IMR-90 (cell line): ENCODE data around the gene RECK. TPM values are rescaled to one million over a fixed set of nuclear protein-coding genes. Genes with fewer than 3 reads are reported as not detected.

Experiments
- ATAC-seq: fragments of 200-7000 bp; cut with Tn5 transposase; 2 replicates; pipeline ENCODE4 v1.9.1; 2020; ENCODE audit warnings: low read depth, mild to moderate bottlenecking, moderate library complexity
- BruUV-seq: library from RNA; stranded (reverse); fragments of 400-500 nt; replicated peaks from 2 replicates; lab custom pipeline; 2021; lab: Mats Ljungman, UMichigan
- CTCF ChIA-PET: fragments of 300-600 bp; formaldehyde crosslinking; extraction: SDS; loops from one replicate; lab custom pipeline; 2021; ENCODE audit warnings: antibody characterized with exemption; lab: Yijun Ruan, JAX
- POLR2A ChIA-PET: fragments of 300-600 bp; sonication (Branson Sonifier 250); formaldehyde crosslinking; loops from one replicate; lab custom pipeline; 2022; ENCODE audit warnings: antibody characterized with exemption; ENCODE audit not compliant: unreplicated experiment; lab: Charles Lee
- DNase-seq: peaks from one replicate; pipeline ENCODE4 v3.0.0; 2013
- H2AFZ ChIP-seq: replicated peaks from 2 replicates; pipeline ENCODE3; 2013; ENCODE audit warnings: low read length, mild to moderate bottlenecking; ENCODE audit not compliant: poor library complexity
- H2AK5ac ChIP-seq: 2 replicates; pipeline ENCODE4 v1.6.1; 2013; ENCODE audit warnings: low read depth, low read length, inconsistent platforms
- H2AK9ac ChIP-seq: replicated peaks from 2 replicates; pipeline ENCODE3; 2013; ENCODE audit warnings: mild to moderate bottlenecking, low read depth, low read length, moderate library complexity; ENCODE audit not compliant: poor library complexity
- H2BK120ac ChIP-seq: 2 replicates; pipeline ENCODE4 v1.6.1; 2013; ENCODE audit warnings: low read depth, low read length, inconsistent platforms
- H2BK15ac ChIP-seq: 3 replicates; pipeline ENCODE4 v1.6.1; 2013; ENCODE audit warnings: low read depth, low read length, inconsistent platforms
- H2BK20ac ChIP-seq: 2 replicates; pipeline ENCODE4 v1.6.1; 2013; ENCODE audit warnings: low read depth, mild to moderate bottlenecking, inconsistent platforms, low read length, moderate library complexity
- H2BK5ac ChIP-seq: 2 replicates; pipeline ENCODE4 v1.6.1; 2013; ENCODE audit warnings: mild to moderate bottlenecking, low read depth, low read length, inconsistent platforms; ENCODE audit not compliant: poor library complexity, severe bottlenecking
- H3K14ac ChIP-seq: replicated peaks from 2 replicates; pipeline ENCODE4 v1.6.1; 2013; ENCODE audit warnings: low read depth, low read length, inconsistent platforms
- H3K18ac ChIP-seq: 2 replicates; pipeline ENCODE4 v1.6.1; 2013; ENCODE audit warnings: low read depth, low read length, control low read depth
- H3K23ac ChIP-seq: 2 replicates; pipeline ENCODE4 v1.6.1; 2013; ENCODE audit warnings: low read depth, low read length, inconsistent platforms
- H3K27ac ChIP-seq: 2 replicates; pipeline ENCODE4 v1.5.1; 2013; ENCODE audit warnings: mild to moderate bottlenecking, control low read depth, low read length; ENCODE audit not compliant: insufficient read depth
- H3K27me3 ChIP-seq: 2 replicates; pipeline ENCODE4 v1.6.1; 2013; ENCODE audit warnings: low read length; ENCODE audit not compliant: control insufficient read depth, insufficient read depth
- H3K36me3 ChIP-seq: 2 replicates; pipeline ENCODE4 v1.6.1; 2013; ENCODE audit warnings: low read length, mixed read lengths; ENCODE audit not compliant: control insufficient read depth, insufficient read depth
- H3K4ac ChIP-seq: 2 replicates; pipeline ENCODE4 v1.6.1; 2013; ENCODE audit warnings: low read depth, low read length, inconsistent platforms
- H3K4me1 ChIP-seq: 2 replicates; pipeline ENCODE4 v1.6.1; 2013; ENCODE audit warnings: low read length, mixed read lengths; ENCODE audit not compliant: control insufficient read depth, insufficient read depth
- H3K4me2 ChIP-seq: 2 replicates; pipeline ENCODE4 v1.6.1; 2013; ENCODE audit warnings: low read depth, mild to moderate bottlenecking, control low read depth, low read length, moderate library complexity
- H3K4me3 ChIP-seq: 2 replicates; pipeline ENCODE4 v1.5.1; 2013; ENCODE audit warnings: low read depth, mild to moderate bottlenecking, control low read depth, low read length, moderate library complexity; ENCODE audit not compliant: insufficient read depth
- H3K56ac ChIP-seq: 2 replicates; pipeline ENCODE4 v1.6.1; 2013; ENCODE audit warnings: low read length, inconsistent platforms; ENCODE audit not compliant: insufficient read depth; ENCODE audit errors: extremely low read depth
- H3K79me1 ChIP-seq, 2 experiments: 2 replicates each; pipeline ENCODE4 v1.6.1; 2013; ENCODE audit warnings: low read length in 2 of 2, inconsistent platforms in 1 of 2, low read depth in 1 of 2
- H3K9ac ChIP-seq: 2 replicates; pipeline ENCODE4 v1.6.1; 2013; ENCODE audit warnings: low read depth, low read length, control low read depth
- H3K9me1 ChIP-seq: 2 replicates; pipeline ENCODE4 v1.6.1; 2013; ENCODE audit warnings: low read length, inconsistent platforms; ENCODE audit not compliant: insufficient read depth
- H3K9me3 ChIP-seq: 2 replicates; pipeline ENCODE4 v1.6.1; 2013; ENCODE audit warnings: low read length; ENCODE audit not compliant: control insufficient read depth, insufficient read depth
- H4K20me1 ChIP-seq: 2 replicates; pipeline ENCODE4 v1.6.1; 2013; ENCODE audit warnings: low read length, inconsistent platforms; ENCODE audit not compliant: insufficient read depth
- H4K5ac ChIP-seq: 2 replicates; pipeline ENCODE4 v1.6.1; 2013; ENCODE audit warnings: mild to moderate bottlenecking, low read depth, low read length, control low read depth
- H4K8ac ChIP-seq, 2 experiments: 2 replicates each; pipeline ENCODE4 v1.6.1; 2013; ENCODE audit warnings: low read depth in 2 of 2, low read length in 2 of 2, control low read depth in 1 of 2, inconsistent platforms in 1 of 2
- H4K91ac ChIP-seq: 2 replicates; pipeline ENCODE4 v1.6.1; 2013; ENCODE audit warnings: low read depth, low read length, inconsistent platforms; ENCODE audit not compliant: insufficient read depth
- BHLHE40 ChIP-seq: fragments of 150-350 bp; IDR thresholded peaks from 2 replicates; pipeline ENCODE4 v1.6.1; 2016; ENCODE audit warnings: mild to moderate bottlenecking, low read depth, low read length
- CEBPB ChIP-seq: IDR thresholded peaks from 2 replicates; pipeline ENCODE4 v1.6.1; 2012; ENCODE audit warnings: low read depth, low read length, improper control_type of control experiment
- CHD1 ChIP-seq: IDR thresholded peaks from 2 replicates; pipeline ENCODE4 v1.6.1; 2012; ENCODE audit warnings: low read depth, low read length, improper control_type of control experiment
- CTCF ChIP-seq: conservative IDR thresholded peaks from 2 replicates; pipeline ENCODE4 v1.5.1; 2012; ENCODE audit warnings: mild to moderate bottlenecking, low read depth, low read length, improper control_type of control experiment
- FOS ChIP-seq: fragments of 150-350 bp; IDR thresholded peaks from 2 replicates; pipeline ENCODE4 v1.6.1; 2016; ENCODE audit warnings: low read depth, low read length
- MAFK ChIP-seq: IDR thresholded peaks from 2 replicates; pipeline ENCODE4 v1.6.1; 2012; ENCODE audit warnings: low read depth, low read length, improper control_type of control experiment
- MAZ ChIP-seq: IDR thresholded peaks from 2 replicates; pipeline ENCODE4 v1.6.1; 2012; ENCODE audit warnings: low read depth, mild to moderate bottlenecking, low read length, improper control_type of control experiment, moderate library complexity, borderline replicate concordance
- MXI1 ChIP-seq: IDR thresholded peaks from 2 replicates; pipeline ENCODE4 v1.6.1; 2012; ENCODE audit warnings: low read depth, mild to moderate bottlenecking, low read length, moderate library complexity, borderline replicate concordance
- NFE2L2 ChIP-seq: fragments of 150-350 bp; IDR thresholded peaks from 2 replicates; pipeline ENCODE4 v1.6.1; 2016; ENCODE audit warnings: low read depth, mild to moderate bottlenecking, low read length
- POLR2A ChIP-seq: IDR thresholded peaks from 2 replicates; pipeline ENCODE4 v1.6.1; 2012; ENCODE audit warnings: mild to moderate bottlenecking, low read depth, low read length
- RAD21 ChIP-seq: IDR thresholded peaks from 2 replicates; pipeline ENCODE4 v1.6.1; 2012; ENCODE audit warnings: low read length, improper control_type of control experiment
- RCOR1 ChIP-seq: IDR thresholded peaks from 2 replicates; pipeline ENCODE4 v1.6.1; 2012; ENCODE audit warnings: mild to moderate bottlenecking, low read length, improper control_type of control experiment; ENCODE audit not compliant: insufficient replicate concordance
- RFX5 ChIP-seq: IDR thresholded peaks from 2 replicates; pipeline ENCODE4 v1.8.0; 2012; ENCODE audit warnings: low read depth, mild to moderate bottlenecking, low read length, moderate library complexity
- SMC3 ChIP-seq: fragments of 150-350 bp; IDR thresholded peaks from 2 replicates; pipeline ENCODE4 v1.6.1; 2016; ENCODE audit warnings: low read depth, mild to moderate bottlenecking, antibody characterized with exemption, low read length, moderate library complexity
- USF2 ChIP-seq: fragments of 150-350 bp; IDR thresholded peaks from 2 replicates; pipeline ENCODE4 v1.6.1; 2017; ENCODE audit warnings: mild to moderate bottlenecking, antibody characterized with exemption, low read length, low read depth
- WGBS, 2 experiments: methylation state at CpG; one replicate each; pipeline versions ENCODE4 v1.1.5 to v1.1.7; 2013; ENCODE audit warnings: missing lambda C conversion rate in 2 of 2; ENCODE audit not compliant: insufficient read length in 1 of 2; ENCODE audit errors: extremely low coverage in 2 of 2; 5-methylcytosine and 5-hydroxymethylcytosine counted together
- dilution Hi-C: fragments of 300-500 bp; cut with HindIII; formaldehyde crosslinking; loops from one replicate; pipeline ENCODE4 v1.14.3; 2018; ENCODE audit warnings: low sequenced_read_pairs; ENCODE audit not compliant: unreplicated experiment
- in situ Hi-C: fragments of 300-500 bp; cut with MboI; formaldehyde crosslinking; loops from 3 replicates; pipeline ENCODE4 v1.14.3; 2019; ENCODE audit warnings: low sequenced_read_pairs, inconsistent platforms, mixed read lengths
- intact Hi-C: fragments of 100-400 bp; cut with micrococcal nuclease; formaldehyde crosslinking; loops from 2 replicates; pipeline ENCODE4 v1.10.0; 2022
- polyA plus RNA-seq, 3 experiments: library from polyadenylated mRNA; depleted of rRNA; stranded (reverse); fragments of >200 nt; gene quantifications; 2 replicates each; pipeline ENCODE4 v1.2.3, GENCODE V29; 2012; ENCODE audit warnings: low replicate concordance in 1 of 3
- total RNA-seq: library from RNA; depleted of rRNA; stranded (reverse); fragments of >200 nt; gene quantifications from 2 replicates; pipeline ENCODE4 v1.2.3, GENCODE V29; 2012
- TF ChIP-seq, protein P1 (sequence below): fragments of 150-350 bp; IDR thresholded peaks from 2 replicates; pipeline ENCODE4 v1.6.1; 2016; ENCODE audit warnings: low read depth, mild to moderate bottlenecking, low read length, moderate library complexity, borderline replicate concordance

Gene RECK
- total and polyA plus RNA-seq, 2 of the 4 experiments (the other 2 are of a cell fraction), result 23.5 to 44.0 TPM

DNA sequence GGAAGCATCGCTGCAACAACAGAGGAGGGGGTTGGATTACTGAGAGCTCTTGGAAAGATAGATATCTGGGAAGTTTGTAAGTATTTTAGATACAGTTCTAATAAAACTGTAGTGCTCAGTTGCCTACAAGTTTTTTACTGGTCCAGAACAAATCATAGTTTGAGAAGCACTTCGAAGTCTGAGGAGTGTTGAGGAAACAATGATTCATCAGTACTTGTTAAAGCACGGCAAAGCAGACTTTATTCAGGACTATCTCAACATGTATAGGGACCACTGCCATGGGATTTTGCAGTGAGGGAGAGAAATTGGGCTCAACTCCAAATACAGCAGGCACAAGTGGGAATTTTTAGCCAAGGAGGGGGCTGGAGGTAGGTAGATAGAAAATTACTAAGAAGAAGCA, 25.3 kb upstream of the RECK start:
- no peak for DNase-seq
- intact Hi-C loops, result no loop called here
- Histone ChIP-seq H3K23ac (no peak overlapping the region), H3K9me3 (0 out of 2 replicates have a peak, but pooled peaks cover 1% of the 10 kb centered on the region), H3K79me1 (no peaks in the 10 kb centered on the region), H3K36me3 (no peaks in the 10 kb centered on the region), H3K27ac (no peak overlapping the region), H2AK9ac (no peak overlapping the region), H3K56ac (no peak overlapping the region), H2BK120ac (peak overlapping the region; percentile 39; the same call in 1 of the 2 replicates), H2BK20ac (0 out of 2 replicates have a peak overlapping the region, but pooled peaks have one; percentile 9), H2AFZ (no peak overlapping the region), H2BK15ac (peak overlapping the region; percentile 38; the same call in 1 of the 3 replicates), H3K4me1 (peaks cover 2% of the 10 kb centered on the region; the same call in 1 of the 2 replicates), H2BK5ac (no peak overlapping the region), H3K18ac (peak overlapping the region; percentile 40; the same call in 1 of the 2 replicates), H3K4me3 (no peak overlapping the region), H3K27me3 (no peaks in the 10 kb centered on the region), H4K8ac (no peak overlapping the region), H3K4me2 (no peak overlapping the region), H3K9me1 (peaks cover 5% of the 10 kb centered on the region; the same call in 1 of the 2 replicates), H3K14ac (no peak overlapping the region), H4K20me1 (no peaks in the 10 kb centered on the region), H4K91ac (no peak overlapping the region), H3K4ac (peak overlapping the region; percentile 3; the same call in 1 of the 2 replicates), H4K5ac (no peak overlapping the region; the same call in 1 of the 2 replicates), H3K9ac (no peak overlapping the region), H2AK5ac (no peak overlapping the region; the same call in 1 of the 2 replicates)
- ATAC-seq, result no peak
- POLR2A ChIA-PET, result no interaction called here
- dilution Hi-C loops, result no loop called here
- TF ChIP-seq MAFK (no peak), NFE2L2 (no peak), CTCF (no peak), USF2 (no peak), MAZ (no peak), SMC3 (no peak), POLR2A (no peak), RAD21 (no peak), RCOR1 (no peak), MXI1 (no peak), BHLHE40 (no peak), CEBPB (no peak), FOS (no peak), RFX5 (no peak), CHD1 (no peak)
- TF ChIP-seq, protein P1, sequence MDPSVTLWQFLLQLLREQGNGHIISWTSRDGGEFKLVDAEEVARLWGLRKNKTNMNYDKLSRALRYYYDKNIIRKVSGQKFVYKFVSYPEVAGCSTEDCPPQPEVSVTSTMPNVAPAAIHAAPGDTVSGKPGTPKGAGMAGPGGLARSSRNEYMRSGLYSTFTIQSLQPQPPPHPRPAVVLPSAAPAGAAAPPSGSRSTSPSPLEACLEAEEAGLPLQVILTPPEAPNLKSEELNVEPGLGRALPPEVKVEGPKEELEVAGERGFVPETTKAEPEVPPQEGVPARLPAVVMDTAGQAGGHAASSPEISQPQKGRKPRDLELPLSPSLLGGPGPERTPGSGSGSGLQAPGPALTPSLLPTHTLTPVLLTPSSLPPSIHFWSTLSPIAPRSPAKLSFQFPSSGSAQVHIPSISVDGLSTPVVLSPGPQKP, result no peak
- in situ Hi-C loops, result no loop called here
- BruUV-seq, result no TSS peak
- no CpG with 5 or more reads among the region's 3 CpGs for WGBS, 2 experiments
- CTCF ChIA-PET, result interaction anchor here (1.3 kb wide), 1 partner anchor 18 kb away, joined by 3 read pairs; no protein-coding TSS in a partner anchor
